Vagina (tissue), 2 donors: ENCODE measurements around the gene RYR2.

Source experiments
- POLR2A ChIP-seq, 2 donors: fragments of 450-650 bp; IDR thresholded peaks; one replicate each; pipeline ENCODE4 v1.6.1; 2017; ENCODE audit warnings: antibody characterized with exemption in 2 of 2, mild to moderate bottlenecking in 2 of 2, moderate library complexity in 2 of 2
- POLR2AphosphoS5 ChIP-seq, 2 donors: sonication (generic); formaldehyde crosslinking; IDR thresholded peaks; one replicate each; pipeline ENCODE4 v1.9.0; 2017; ENCODE audit warnings: antibody characterized with exemption in 2 of 2, mild to moderate bottlenecking in 2 of 2, low read depth in 1 of 2; ENCODE audit not compliant: insufficient read depth in 1 of 2
- TF ChIP-seq, protein P1 (sequence below), 3 experiments: fragments of 450-650 bp in 2 of 3; fragments of 200-600 bp in 1 of 3; sonication (generic) in 1 of 3; IDR thresholded peaks; one replicate each; pipeline ENCODE4 v1.5.1; 2017 to 2019; ENCODE audit warnings: antibody characterized with exemption in 3 of 3, mild to moderate bottlenecking in 2 of 3, moderate library complexity in 2 of 3

DNA sequence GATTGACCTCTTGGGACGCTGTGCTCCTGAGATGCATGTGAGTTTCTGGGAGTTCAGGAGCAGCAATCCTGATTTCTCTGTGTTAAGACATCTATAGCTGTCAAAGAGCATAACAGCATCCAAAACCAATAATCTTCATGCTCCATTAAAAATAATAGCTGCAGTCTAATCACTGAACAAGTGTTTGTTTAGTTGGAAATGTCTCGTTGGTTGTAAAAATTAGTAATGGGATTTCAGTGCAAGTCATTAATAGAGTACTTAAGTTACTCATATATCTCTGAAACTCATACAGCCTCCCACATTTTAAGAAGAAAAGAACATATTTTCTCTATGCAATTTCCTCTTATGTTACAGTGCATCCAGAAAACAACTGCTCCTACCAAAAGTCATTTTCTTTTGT is 599.0 kb downstream of the RYR2 start:
- no peak for TF ChIP-seq POLR2A (IDR thresholded peaks at IDR 0.05)
- no peak for TF ChIP-seq POLR2AphosphoS5 (IDR thresholded peaks at IDR 0.05; ENCODE audit: insufficient read depth in 1 of 2, low read depth in 1 of 2)
- TF ChIP-seq, protein P1, sequence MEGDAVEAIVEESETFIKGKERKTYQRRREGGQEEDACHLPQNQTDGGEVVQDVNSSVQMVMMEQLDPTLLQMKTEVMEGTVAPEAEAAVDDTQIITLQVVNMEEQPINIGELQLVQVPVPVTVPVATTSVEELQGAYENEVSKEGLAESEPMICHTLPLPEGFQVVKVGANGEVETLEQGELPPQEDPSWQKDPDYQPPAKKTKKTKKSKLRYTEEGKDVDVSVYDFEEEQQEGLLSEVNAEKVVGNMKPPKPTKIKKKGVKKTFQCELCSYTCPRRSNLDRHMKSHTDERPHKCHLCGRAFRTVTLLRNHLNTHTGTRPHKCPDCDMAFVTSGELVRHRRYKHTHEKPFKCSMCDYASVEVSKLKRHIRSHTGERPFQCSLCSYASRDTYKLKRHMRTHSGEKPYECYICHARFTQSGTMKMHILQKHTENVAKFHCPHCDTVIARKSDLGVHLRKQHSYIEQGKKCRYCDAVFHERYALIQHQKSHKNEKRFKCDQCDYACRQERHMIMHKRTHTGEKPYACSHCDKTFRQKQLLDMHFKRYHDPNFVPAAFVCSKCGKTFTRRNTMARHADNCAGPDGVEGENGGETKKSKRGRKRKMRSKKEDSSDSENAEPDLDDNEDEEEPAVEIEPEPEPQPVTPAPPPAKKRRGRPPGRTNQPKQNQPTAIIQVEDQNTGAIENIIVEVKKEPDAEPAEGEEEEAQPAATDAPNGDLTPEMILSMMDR (IDR thresholded peaks at IDR 0.05) = no peak
